Suprapubic skin (tissue), 4 donors: Measurements from ENCODE around the gene ZNF350.

Source experiments
- EP300 ChIP-seq: sonication (generic); formaldehyde crosslinking; IDR thresholded peaks from one replicate; pipeline ENCODE4 v1.6.1; 2017; ENCODE audit warnings: antibody characterized with exemption
- POLR2A ChIP-seq, 2 donors: fragments of 450-650 bp; IDR thresholded peaks; one replicate each; pipeline ENCODE4 v1.6.1; 2017; ENCODE audit warnings: antibody characterized with exemption in 2 of 2, mild to moderate bottlenecking in 2 of 2, moderate library complexity in 2 of 2
- POLR2AphosphoS5 ChIP-seq, 3 donors: sonication (generic); formaldehyde crosslinking; IDR thresholded peaks; one replicate each; pipeline ENCODE4 v1.6.1; 2017; ENCODE audit warnings: antibody characterized with exemption in 3 of 3
- TF ChIP-seq, protein P1 (sequence below), 2 donors: fragments of 200-600 bp in 1 of 2; fragments of 450-650 bp in 1 of 2; sonication (generic) in 1 of 2; IDR thresholded peaks; one replicate each; pipeline ENCODE4 v1.5.1; 2016 to 2019; ENCODE audit warnings: antibody characterized with exemption in 2 of 2, mild to moderate bottlenecking in 1 of 2, moderate library complexity in 1 of 2

DNA sequence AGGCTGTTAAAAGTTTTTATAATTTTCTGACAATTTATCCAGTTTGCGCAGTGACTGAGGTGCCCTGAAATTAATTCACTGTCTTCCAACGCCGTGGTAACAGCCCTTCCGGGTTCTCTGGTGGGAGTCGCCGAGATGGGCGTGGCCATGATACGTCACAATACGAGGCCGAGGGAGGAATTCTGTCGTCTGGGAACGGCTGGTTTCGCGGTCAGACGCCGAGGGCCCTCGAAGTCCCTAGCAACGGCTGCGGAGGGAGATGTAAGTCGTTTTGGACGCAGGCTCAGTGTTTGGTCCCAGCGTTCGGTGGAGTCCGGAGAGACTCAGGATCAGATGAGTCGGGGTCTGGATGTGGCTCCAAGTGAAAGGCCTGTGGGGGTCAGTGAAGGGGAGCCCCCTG lies 37.7 kb downstream of the ZNF350 start:
- no peak for TF ChIP-seq POLR2A (IDR thresholded peaks at IDR 0.05)
- TF ChIP-seq POLR2AphosphoS5 (IDR thresholded peaks at IDR 0.05), result no peak
- TF ChIP-seq, protein P1, sequence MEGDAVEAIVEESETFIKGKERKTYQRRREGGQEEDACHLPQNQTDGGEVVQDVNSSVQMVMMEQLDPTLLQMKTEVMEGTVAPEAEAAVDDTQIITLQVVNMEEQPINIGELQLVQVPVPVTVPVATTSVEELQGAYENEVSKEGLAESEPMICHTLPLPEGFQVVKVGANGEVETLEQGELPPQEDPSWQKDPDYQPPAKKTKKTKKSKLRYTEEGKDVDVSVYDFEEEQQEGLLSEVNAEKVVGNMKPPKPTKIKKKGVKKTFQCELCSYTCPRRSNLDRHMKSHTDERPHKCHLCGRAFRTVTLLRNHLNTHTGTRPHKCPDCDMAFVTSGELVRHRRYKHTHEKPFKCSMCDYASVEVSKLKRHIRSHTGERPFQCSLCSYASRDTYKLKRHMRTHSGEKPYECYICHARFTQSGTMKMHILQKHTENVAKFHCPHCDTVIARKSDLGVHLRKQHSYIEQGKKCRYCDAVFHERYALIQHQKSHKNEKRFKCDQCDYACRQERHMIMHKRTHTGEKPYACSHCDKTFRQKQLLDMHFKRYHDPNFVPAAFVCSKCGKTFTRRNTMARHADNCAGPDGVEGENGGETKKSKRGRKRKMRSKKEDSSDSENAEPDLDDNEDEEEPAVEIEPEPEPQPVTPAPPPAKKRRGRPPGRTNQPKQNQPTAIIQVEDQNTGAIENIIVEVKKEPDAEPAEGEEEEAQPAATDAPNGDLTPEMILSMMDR (IDR thresholded peaks at IDR 0.05), result no peak
- no peak for TF ChIP-seq EP300
